ENCODE results near the gene AMER2.

Gene AMER2

DNA sequence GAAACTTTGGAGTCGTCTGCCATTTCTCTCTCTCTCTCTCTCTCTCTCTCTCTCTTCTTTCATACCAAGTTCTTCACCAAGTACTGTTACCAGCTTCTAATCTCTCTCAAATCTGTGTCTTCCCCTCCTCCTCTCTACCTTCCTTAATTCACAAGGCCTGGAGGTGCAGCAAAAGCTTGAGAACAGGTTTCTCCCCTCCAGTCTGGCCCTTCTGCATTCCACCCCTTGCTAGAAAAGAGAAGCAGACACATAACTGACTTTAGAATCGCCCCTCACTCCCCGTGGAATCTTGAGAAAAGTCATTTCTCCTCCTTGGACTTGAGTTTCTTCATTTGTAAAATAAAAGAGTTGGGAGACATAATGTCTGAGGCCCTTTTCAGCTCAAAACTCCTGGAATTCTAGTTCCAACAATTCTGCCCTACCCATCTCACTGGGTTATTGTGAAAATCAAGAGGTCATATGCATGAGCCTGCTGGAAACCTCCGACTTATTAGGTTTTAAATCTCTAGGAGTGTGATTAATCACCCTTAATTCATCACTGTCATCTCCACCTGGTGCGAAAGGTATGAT lies 20.4 kb downstream of the AMER2 start:
- DNase-seq (ENCODE audit: low spot score): no peak

DNA sequence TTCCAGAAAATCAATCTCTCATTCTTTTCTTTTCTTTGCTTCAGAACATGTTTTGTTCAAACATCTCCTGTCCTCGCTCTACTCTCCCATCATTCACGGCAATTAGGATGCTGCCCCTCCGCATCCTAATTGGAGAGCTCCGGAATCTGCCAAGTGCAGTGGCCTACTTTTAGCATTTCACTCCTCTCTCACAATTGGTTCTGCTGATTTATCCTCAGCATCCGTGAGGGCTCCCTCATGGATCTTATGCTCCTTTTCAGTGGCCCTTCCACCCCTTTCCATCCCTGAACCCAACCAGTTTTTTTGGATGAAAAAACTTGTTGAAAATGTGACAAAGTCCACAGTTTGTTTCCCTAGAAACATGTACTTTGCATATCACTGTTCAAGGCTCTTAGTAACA lies 22.4 kb downstream of the AMER2 start:
- DNase-seq (ENCODE audit: low spot score): no peak

DNA sequence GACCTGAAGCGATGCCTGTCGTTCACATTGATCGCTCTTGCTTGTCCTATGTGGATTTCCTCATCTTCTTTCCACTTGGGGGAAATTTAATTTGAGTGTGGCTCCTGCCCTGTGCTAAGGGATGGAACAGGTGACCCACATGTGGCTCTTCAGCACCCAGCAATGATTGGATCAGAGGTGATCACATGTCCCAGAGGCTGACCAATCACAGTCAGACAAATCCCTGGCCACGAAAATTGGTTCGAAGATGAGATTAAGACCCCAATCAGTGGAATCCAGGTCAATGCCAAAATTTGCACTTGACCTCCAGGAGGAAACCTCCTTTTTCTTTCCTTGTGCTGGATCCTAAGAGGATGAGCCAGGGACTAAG lies 23.7 kb downstream of the AMER2 start:
- no peak for DNase-seq (ENCODE audit: low spot score)

DNA sequence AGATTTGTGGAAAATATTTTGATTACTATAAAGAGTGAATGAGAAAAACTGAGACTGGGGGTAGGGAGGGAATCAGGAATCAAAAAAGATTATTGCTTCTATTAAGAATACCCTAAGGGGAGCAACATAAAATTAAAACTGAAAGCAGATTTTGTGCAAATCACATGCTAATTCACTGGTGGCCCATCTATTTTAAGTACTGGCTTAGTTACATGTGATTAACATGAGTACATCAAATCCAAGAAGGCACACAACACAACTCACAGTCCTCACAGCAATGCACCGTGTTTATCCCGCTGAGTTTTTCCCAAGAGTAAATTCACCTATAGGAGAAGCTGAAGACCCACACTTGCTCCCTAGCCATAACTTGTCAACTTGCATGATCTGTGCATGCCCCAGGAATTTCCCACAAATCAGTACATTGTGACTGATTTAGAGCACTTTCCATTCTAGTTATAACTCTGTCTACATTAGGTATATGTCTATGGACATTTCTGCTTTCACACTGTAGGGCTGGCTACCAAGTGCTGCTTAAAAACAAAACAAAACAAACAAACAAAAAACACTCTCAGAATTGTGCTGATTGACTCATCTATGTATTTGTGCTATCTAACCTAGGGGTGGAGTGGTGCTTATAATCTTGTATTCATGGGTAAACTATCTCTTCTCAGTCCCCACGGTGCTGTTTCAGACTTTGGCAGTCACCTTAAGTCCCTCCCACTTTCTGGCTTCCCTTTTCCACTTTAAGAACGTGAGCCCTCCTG lies 24.3 kb downstream of the AMER2 start:
- DNase-seq (ENCODE audit: low spot score): no peak

DNA sequence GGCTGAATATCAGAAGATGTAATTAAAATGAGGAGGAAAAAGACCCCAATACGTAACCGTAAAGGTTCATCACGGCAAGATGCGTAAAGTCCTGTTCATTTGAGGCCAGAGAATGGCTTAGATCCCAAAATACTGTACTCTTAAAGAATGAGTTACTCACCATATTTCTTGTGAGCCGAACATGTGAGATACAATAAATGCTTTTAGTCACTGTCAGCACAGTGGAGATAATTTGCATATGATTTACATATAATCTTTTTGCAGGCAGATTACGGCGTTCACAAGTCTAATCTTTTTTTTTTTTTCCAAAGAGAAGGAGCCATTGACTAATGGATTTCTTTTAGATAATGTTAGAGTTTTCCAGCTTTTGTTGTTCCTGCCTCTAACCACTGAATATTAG lies 28.4 kb downstream of the AMER2 start:
- DNase-seq (ENCODE audit: low spot score): no peak

DNA sequence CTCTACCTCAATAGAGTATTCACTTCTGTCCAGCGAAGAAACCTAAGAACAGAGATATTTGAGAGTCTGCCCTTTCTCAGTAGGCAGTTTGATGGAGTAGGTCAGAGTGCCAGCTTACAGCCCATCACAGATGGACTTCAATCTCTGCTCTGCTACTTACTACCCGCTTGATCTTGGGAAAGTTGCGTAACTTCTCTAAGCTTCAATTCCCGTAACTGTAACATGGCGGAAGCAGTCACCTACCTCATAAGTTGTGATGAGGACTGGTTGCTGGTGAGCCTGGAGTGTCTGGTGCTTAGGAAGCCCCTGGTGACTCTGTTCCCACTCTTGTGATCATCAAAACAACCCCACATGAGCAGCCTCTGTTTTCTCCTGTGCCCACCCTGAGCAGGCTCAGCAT lies 31.0 kb downstream of the AMER2 start:
- no peak for DNase-seq (ENCODE audit: low spot score)

DNA sequence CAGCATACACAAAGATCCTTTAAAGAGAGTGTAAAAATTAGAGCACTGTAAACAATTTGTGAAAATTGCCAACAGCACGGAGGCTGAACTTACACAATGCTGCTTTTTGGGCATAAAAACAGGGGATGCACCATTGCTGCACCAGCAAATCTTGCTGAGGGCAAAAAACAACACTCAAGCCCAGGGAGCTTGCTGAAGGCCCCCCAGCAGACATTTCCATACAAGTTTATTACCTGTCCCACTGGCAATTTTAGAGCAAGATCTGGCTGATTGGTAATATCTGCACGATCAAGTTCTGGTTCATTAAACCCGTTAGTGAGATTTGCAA lies 34.3 kb downstream of the AMER2 start:
- DNase-seq (ENCODE audit: low spot score): no peak

DNA sequence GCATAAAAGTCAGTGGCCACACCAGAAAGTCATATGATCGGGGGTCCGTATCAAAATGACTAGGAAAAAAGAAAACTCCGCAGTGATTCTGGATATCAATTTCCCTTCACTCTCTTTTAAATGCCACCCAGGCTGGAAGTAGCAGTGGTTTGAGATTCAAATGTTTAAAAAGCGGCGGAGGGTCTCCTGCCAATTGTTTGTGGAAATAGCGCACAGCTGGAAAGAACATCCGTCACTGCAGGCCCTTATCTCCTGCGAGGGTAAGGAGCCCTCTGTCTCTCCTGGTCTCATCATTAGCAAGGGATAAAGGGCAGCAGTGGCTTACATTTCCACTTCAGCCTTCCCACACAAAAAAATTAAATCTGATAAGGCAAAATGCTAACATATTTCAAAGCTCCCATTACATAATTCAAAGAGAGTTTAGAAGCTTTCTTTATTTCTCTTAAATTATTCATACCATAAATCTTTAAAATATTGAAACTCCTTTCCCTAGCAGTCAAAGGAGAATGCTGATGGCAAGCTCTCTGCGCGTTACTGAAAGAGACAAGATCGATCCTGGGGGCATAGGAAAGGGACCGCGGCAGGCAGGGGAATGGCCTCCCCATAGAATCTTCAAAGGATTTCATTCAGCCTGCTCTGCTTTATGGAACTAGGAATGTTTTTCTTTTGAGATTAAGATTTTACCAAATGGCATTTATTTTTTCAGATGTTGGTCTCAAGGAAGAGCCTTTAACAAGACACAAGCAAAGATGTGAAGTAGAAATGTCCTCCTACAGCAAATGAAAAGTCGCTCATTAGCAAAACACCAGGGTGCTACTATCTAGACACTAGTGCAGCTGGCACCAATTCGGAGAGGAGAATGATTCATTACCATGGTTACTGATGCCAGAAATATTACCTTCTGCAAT lies 35.0 kb downstream of the AMER2 start:
- DNase-seq (ENCODE audit: low spot score): no peak

DNA sequence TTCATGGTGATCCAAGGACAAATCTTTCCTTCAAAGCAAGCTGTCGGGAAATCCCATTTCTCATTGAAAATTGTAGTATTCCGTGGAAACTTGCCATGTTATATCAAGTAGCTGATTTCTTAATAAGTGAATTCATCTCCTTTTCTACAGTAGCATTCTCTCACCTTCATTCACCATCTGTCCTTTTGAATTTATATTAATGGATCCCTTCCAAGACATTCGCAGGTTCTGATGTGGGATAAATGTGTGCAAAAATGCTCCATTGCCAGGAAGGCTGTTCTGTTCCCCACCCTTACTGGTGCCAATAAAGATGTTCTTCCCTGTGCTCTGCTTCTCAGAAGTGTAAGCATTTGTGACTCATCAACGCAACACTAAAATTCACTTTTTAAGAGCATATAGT lies 36.2 kb downstream of the AMER2 start:
- no peak for DNase-seq (ENCODE audit: low spot score)

DNA sequence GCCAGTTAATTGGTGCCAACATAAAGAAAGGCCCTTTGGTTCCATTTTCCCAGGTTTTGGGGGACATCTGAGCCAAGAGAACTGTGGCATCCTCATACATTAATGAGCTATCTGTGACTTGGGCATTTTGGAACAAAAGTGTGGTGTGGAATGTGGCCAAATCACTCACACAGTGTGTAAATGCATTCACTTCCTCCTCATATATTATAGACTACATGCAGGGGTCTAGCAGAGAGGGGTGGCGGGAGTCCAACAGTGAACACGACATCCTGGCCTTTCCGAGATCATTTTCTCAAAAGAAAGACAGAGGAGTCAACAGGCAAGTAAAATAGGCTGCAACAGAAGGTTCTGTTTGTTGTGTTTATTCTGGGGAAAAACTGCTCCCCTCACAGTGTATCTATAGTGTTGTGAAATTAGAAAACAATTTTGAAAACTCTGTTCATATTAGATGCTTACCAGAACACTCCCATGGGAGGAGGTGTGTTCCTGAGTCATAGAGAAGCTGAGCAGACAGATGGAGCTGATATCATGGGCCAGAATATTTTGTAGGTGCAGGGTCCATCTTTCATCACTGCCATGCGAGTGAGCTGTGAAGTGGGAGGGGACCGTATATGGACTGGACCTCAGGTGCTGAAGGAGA lies 39.2 kb downstream of the AMER2 start:
- no peak for DNase-seq (ENCODE audit: low spot score)

DNA sequence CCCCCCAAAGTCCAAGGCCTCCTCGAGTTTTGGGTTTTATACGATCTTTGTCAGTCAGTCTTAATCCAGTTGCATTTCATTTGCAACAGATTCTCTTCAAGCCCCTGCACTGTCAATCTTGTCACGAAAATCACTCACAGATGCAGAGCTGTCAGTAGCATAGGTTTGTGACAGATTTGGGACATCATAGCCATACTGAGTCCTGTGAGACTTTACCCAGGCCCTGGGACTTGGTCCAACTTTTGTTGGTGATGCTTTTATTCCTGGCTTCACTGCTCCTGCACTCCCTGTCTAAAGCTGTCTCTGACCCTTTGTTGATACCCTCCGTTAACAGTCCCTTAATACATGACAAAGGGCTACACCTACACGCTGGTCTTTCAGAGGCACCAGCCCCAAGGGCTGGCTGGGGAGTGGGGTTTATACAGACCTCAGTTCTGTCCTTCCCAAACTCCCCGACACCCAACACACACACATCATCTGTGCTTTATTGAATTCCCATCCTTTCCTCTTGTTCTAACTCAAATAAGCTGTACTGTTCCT lies 40.1 kb downstream of the AMER2 start:
- no peak for DNase-seq (ENCODE audit: low spot score)

DNA sequence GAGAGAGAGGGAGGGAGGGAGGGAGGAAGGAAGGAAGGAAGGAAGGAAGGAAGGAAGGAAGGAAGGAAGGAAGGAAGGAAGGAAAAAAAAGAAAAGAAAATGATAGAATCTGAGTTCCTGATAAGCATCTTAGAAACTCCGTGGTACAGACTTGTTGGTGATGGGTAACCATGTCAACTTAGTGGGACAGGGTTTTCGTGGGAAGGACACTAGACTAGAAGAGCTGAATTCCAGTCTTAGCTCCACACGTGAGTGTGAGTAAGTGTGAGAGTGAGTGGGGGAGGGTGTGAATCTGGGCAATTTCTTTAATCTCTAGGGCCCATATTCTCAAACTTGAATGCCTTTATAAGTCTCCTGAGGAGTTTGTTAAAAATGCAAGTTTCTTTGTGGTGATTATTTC lies 41.1 kb downstream of the AMER2 start:
- DNase-seq (ENCODE audit: low spot score): no peak

DNA sequence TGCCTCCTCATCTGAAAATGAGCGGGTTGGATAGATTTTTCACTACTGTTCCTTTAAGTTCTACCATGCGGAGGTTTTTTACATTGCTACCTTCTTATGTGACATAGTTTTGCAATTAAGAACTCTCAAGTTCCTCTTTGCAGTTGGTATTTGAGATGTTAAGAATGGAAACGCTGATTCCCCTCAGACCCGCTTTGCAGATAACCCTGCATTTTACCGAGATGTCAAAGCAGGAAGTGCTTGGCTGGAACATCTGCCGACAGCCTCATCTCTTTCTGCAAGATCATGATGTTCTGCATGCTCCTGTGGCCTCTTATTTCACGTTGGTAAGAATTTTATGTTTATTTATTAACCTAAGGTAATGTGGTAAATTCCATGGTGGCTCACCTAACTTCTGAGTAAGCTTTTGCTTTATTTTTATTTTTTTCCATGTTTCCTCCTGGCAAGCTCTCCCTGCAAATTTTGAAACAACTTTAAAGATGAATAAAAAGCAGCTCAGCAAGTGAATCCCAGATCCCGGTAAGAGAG lies 53.6 kb downstream of the AMER2 start:
- DNase-seq (ENCODE audit: low spot score): no peak

DNA sequence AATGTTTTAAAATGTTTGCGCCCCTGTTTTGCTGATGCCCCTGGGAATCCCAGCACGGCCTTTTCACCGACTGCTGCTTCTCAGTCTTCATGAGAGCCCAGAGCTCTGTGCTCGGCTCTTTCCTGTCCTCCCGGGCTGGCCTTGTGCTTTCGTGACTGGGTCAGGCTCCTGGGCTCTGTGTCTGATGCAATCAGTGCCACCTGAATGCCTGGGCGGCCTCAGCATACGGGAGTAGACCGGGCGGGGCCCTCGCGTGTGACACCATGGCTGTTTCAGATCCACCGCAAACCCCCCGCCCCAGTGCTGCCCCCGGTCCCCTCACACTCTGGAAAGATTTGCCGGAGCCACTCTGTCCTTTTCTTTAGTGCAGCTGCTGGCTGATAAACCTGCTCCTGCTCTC lies 54.8 kb downstream of the AMER2 start:
- no peak for DNase-seq (ENCODE audit: low spot score)

DNA sequence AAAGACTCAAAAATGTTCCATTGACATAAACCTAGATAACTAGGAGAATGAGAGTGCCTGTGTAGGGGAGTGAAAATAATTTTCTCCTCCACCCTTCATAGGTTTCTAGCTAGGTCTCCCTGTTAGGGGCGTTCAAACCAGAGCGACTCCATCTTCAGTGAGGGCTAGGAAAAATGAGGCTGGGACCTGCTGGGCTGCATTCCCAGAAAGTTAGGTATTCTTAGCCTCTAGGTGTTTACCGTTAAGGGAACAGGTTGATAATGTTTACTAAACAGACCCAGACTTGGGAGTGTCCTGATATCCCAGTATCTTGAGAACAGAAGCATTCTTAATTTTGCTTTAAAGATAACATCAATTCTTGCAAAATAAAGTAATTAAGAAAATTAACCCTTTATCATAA lies 56.0 kb downstream of the AMER2 start:
- no peak for DNase-seq (ENCODE audit: low spot score)

DNA sequence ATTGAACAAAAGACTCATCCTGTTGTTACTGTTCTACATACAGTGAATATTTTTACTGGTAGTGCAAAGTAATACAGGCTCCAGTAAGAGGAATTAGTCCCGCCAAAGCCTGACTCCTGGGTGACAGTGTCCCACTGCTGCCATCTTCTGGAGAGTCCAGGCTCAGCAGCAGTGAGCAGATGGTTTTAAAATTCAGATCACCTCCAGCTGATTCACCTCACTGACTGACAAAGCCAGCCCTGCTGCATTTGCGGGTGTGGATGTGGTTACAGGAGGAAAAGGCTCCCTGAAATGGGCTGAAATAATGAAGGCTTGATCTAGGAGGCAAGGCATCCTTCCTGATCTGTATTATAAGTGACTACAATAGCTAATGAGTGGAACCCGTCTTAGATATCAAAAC lies 57.9 kb downstream of the AMER2 start:
- peak; percentile 28 for DNase-seq (ENCODE audit: low spot score)

DNA sequence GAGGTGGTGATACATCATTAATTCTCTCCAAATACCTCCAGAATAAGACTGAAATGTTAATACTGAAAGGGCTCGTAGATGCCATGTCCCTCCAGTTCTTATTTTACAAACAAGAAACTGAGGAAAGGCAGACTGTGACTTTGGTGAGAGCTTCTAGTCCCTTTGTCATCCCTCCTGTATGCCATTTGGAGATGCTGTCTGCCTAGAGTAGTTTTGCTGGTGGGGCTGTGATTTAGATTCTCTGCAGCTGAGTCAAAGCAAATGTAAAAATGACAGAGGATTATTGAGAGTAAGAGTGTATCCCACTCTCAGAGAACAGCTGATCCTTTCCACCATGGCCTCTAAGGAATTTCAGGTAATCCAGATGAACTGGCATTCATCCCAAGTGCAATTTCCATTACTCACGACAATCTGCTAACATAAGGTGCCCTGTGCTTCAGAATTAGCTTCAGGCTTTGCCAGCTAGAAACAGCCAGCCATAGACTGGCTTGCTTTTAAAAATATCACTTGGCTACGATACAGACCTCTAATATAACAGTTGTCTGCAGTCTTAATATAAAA lies 59.3 kb downstream of the AMER2 start:
- no peak for DNase-seq (ENCODE audit: low spot score)

Data from HuH-7.5 (cell line).